Smooth muscle cell (in vitro differentiated cells): ENCODE data around the gene NUP58. TPM values are rescaled to one million over a fixed set of nuclear protein-coding genes. Genes with fewer than 3 reads are reported as not detected.
"Not testable (repeated sequence)": the region's sequence is repeated elsewhere in the genome, so short reads cannot be mapped to it uniquely, and the experiment has no call there.

ENCODE experiments used
- DNase-seq: peaks from one replicate; lab custom pipeline; 2025; ENCODE audit not compliant: unreplicated experiment; lab: John Stamatoyannopoulos, UW
- H2AFZ ChIP-seq: fragments of 200-600 bp; sonication (generic); 2 replicates; pipeline ENCODE4 v1.6.0; 2016; ENCODE audit warnings: antibody characterized with exemption, low read depth, mild to moderate bottlenecking
- H3F3A ChIP-seq: fragments of 200-600 bp; sonication (generic); 2 replicates; pipeline ENCODE4 v1.6.0; 2017; ENCODE audit warnings: antibody characterized with exemption, low read depth
- H3K27ac ChIP-seq: fragments of 200-600 bp; sonication (generic); 2 replicates; pipeline ENCODE4 v1.5.1; 2016; ENCODE audit warnings: low read depth, mild to moderate bottlenecking
- H3K27me3 ChIP-seq: fragments of 200-600 bp; sonication (generic); 2 replicates; pipeline ENCODE4 v1.6.1; 2016; ENCODE audit warnings: low read depth, mild to moderate bottlenecking
- H3K36me3 ChIP-seq: fragments of 200-600 bp; sonication (generic); 2 replicates; pipeline ENCODE4 v1.5.1; 2016; ENCODE audit warnings: low read depth
- H3K4me1 ChIP-seq: fragments of 200-600 bp; sonication (generic); 2 replicates; pipeline ENCODE4 v1.5.1; 2016; ENCODE audit warnings: low read depth
- H3K4me2 ChIP-seq: fragments of 200-600 bp; sonication (generic); 2 replicates; pipeline ENCODE4 v1.6.0; 2016; ENCODE audit warnings: mild to moderate bottlenecking
- H3K4me3 ChIP-seq: fragments of 200-600 bp; sonication (generic); 2 replicates; pipeline ENCODE4 v1.5.1; 2016; ENCODE audit warnings: mild to moderate bottlenecking
- H3K79me2 ChIP-seq: fragments of 200-600 bp; sonication (generic); 2 replicates; pipeline ENCODE4 v1.6.0; 2016; ENCODE audit warnings: low read depth, mild to moderate bottlenecking
- H3K9ac ChIP-seq: fragments of 200-600 bp; sonication (generic); 2 replicates; pipeline ENCODE4 v1.6.0; 2016; ENCODE audit warnings: low read depth
- H3K9me3 ChIP-seq: fragments of 200-600 bp; sonication (generic); replicated peaks from 2 replicates; pipeline ENCODE4 v1.5.1; 2016; ENCODE audit warnings: low read depth
- H4K20me1 ChIP-seq: fragments of 200-600 bp; sonication (generic); 2 replicates; pipeline ENCODE4 v1.6.0; 2016; ENCODE audit warnings: low read depth
- CTCF ChIP-seq: fragments of 200-600 bp; sonication (generic); IDR thresholded peaks from 2 replicates; pipeline ENCODE4 v1.5.1; 2017; ENCODE audit warnings: borderline replicate concordance, mild to moderate bottlenecking, antibody characterized with exemption; ENCODE audit not compliant: insufficient read depth, poor library complexity, severe bottlenecking
- WGBS: methylation state at CpG from one replicate; pipeline ENCODE4 v1.1.7; 2016; ENCODE audit warnings: low lambda C conversion rate; 5-methylcytosine and 5-hydroxymethylcytosine counted together
- polyA plus RNA-seq: library from polyadenylated mRNA; unstranded; fragments of >200 nt; fragmentation: Nextera tagmentation; extraction: Ambion mirVana; gene quantifications from 2 replicates; pipeline ENCODE4 v1.2.1, GENCODE V29; 2016
- total RNA-seq: library from RNA; depleted of rRNA; stranded (reverse); fragments of >200 nt; gene quantifications from 2 replicates; pipeline ENCODE4 v1.2.3, GENCODE V29; 2014

NUP58 gene
- total and polyA plus RNA-seq, 2 experiments from 2014 or later: 20.3 to 83.0 TPM

GRCh38 chr13:25353344-25353743 is 51.9 kb downstream of the NUP58 start:
- no peak overlapping the region for H2AFZ ChIP-seq
- H3K9ac ChIP-seq: no peak overlapping the region
- H3F3A ChIP-seq: no peaks in the 10 kb centered on the region
- no peaks in the 10 kb centered on the region for H3K27me3 ChIP-seq
- H3K79me2 ChIP-seq: no peaks in the 10 kb centered on the region
- H3K4me2 ChIP-seq: no peak overlapping the region
- no peaks in the 10 kb centered on the region for H3K9me3 ChIP-seq
- WGBS: 96% methylated on average over 4 of the region's 4 CpGs
- no peak for DNase-seq
- H3K4me1 ChIP-seq: no peaks in the 10 kb centered on the region
- H3K27ac ChIP-seq: no peak overlapping the region
- no peaks in the 10 kb centered on the region for H4K20me1 ChIP-seq
- TF ChIP-seq CTCF: no peak
- no peak overlapping the region for H3K4me3 ChIP-seq
- H3K36me3 ChIP-seq: no peaks in the 10 kb centered on the region

DNA sequence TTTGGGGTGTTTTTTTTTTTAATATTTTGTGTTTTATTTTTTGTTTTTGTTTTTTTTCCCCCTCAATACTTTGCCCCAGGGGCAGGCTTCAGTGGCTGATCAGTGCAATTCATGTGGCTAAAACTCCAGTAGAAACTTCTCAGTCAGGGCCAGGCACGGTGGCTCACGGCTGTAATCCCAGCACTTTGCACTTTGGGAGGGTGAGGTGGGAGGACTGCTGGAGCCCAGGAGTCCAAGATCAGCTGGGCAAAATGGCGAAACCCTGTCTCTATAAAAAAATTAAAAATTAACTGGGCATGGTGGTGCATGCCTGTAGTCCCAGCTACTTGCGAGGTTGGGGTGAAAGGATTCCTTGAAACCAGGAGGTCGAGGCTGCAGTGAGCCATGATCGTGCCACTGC is 53.0 kb downstream of the NUP58 start:
- Histone ChIP-seq H3K4me1 (no peaks in the 10 kb centered on the region), H2AFZ (no peak overlapping the region), H3K4me3 (no peak overlapping the region), H3K27ac (no peak overlapping the region), H3K36me3 (no peaks in the 10 kb centered on the region), H3K9ac (no peak overlapping the region), H4K20me1 (no peaks in the 10 kb centered on the region), H3K79me2 (no peaks in the 10 kb centered on the region), H3F3A (no peaks in the 10 kb centered on the region), H3K27me3 (no peaks in the 10 kb centered on the region), H3K4me2 (no peak overlapping the region), H3K9me3 (no peaks in the 10 kb centered on the region)
- TF ChIP-seq CTCF: no peak
- WGBS: 91% methylated on average over 6 of the region's 6 CpGs
- DNase-seq: no peak

GRCh38 chr13:25360443-25360842 is 59.0 kb downstream of the NUP58 start:
- not testable (repeated sequence) for H3K4me2 ChIP-seq, H3K9me3 ChIP-seq, H3K9ac ChIP-seq, H3K27ac ChIP-seq, H3K79me2 ChIP-seq, H3K4me1 ChIP-seq, H2AFZ ChIP-seq, DNase-seq, H3K36me3 ChIP-seq, H3K4me3 ChIP-seq, H4K20me1 ChIP-seq, H3K27me3 ChIP-seq, H3F3A ChIP-seq
- 96% methylated on average over 6 of the region's 6 CpGs for WGBS

GRCh38 chr13:25365720-25366235 is 64.4 kb downstream of the NUP58 start:
- peaks cover 31% of the 10 kb centered on the region for H3K27me3 ChIP-seq
- H3K27ac ChIP-seq: no peak overlapping the region
- H4K20me1 ChIP-seq: no peaks in the 10 kb centered on the region
- no peak for TF ChIP-seq CTCF
- no peaks in the 10 kb centered on the region for H3K4me1 ChIP-seq
- no peak for DNase-seq
- H3K4me2 ChIP-seq: no peak overlapping the region
- no peaks in the 10 kb centered on the region for H3F3A ChIP-seq
- no peaks in the 10 kb centered on the region for H3K79me2 ChIP-seq
- H3K9ac ChIP-seq: no peak overlapping the region
- H3K9me3 ChIP-seq: no peaks in the 10 kb centered on the region
- no peak overlapping the region for H2AFZ ChIP-seq
- WGBS: 96% methylated on average over 32 of the region's 32 CpGs
- H3K36me3 ChIP-seq: no peaks in the 10 kb centered on the region
- H3K4me3 ChIP-seq: no peak overlapping the region
